ENCODE results near the gene TIMM50.

The TIMM50 gene

DNA sequence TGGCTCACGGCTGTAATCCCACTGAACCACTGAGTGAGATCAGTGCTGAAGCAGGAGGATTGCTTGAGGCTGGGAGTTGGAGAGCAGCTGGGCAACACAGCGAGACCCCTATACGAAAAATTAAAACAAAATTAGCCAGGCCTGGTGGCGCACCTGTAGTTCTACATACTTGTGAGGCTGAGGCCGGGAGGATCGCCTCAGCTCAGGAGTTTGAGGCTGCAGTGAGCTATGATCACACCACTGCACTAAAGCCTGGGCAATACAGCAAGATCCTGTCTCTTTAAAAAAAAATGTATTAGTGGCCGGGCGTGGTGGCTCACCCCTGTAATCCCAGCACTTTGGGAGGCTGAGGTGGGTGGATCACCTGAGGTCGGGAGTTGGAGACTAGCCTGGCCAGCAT is 28.0 kb downstream of the TIMM50 start:
- no peak for DNase-seq (ENCODE audit: extremely low read depth, low read depth)
- H3K4me3 ChIP-seq (replicated peaks; ENCODE audit: low read depth, low read length) = no peak overlapping the region
- TF ChIP-seq, protein P1, sequence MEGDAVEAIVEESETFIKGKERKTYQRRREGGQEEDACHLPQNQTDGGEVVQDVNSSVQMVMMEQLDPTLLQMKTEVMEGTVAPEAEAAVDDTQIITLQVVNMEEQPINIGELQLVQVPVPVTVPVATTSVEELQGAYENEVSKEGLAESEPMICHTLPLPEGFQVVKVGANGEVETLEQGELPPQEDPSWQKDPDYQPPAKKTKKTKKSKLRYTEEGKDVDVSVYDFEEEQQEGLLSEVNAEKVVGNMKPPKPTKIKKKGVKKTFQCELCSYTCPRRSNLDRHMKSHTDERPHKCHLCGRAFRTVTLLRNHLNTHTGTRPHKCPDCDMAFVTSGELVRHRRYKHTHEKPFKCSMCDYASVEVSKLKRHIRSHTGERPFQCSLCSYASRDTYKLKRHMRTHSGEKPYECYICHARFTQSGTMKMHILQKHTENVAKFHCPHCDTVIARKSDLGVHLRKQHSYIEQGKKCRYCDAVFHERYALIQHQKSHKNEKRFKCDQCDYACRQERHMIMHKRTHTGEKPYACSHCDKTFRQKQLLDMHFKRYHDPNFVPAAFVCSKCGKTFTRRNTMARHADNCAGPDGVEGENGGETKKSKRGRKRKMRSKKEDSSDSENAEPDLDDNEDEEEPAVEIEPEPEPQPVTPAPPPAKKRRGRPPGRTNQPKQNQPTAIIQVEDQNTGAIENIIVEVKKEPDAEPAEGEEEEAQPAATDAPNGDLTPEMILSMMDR (IDR thresholded peaks at IDR 0.05; ENCODE audit: low read depth, low read length, missing control alignments) = no peak

DNA sequence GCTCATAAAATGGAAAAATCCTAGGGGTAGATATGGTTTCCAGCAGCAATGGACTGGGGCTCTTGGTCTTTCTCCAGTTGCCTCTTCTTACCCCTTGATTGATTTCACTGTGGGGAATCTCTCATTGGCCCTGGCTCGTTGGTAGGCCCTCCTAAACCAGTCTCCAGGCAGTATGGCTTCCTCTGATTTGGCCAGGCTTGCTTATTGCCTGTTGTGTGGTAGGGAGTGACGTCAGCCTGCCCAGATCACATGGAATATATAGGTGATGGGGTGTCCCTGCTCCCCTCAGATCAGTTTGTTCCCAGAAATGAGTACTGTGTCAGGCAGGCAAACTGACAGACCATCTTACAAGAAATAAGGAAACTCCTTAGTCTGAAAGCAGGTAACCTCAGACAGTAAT is 28.6 kb downstream of the TIMM50 start:
- TF ChIP-seq, protein P1 (IDR thresholded peaks at IDR 0.05; ENCODE audit: low read depth, low read length, missing control alignments) = no peak
- DNase-seq (ENCODE audit: extremely low read depth, low read depth) = no peak
- H3K4me3 ChIP-seq (replicated peaks; ENCODE audit: low read depth, low read length) = no peak overlapping the region

DNA sequence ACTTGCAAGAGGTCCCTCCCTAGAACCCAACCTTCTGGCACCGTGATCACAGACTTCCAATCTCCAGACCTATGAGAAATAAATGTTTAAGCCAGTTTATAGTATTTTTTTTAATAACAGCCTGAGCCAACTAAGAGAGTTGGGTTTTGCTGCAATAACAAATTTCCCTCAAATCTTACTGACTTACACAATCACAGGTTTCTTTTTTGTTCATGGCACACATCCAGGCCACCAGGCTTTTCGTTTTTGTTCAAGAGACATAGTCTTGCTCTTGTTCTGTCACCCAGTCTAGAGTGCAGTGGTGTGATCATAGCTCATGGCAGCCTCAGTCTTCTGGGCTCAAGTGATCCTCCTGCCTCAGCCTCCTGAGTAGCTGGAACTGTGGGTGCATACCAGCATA is 32.4 kb downstream of the TIMM50 start:
- DNase-seq (ENCODE audit: extremely low read depth, low read depth) = no peak
- TF ChIP-seq, protein P1 (IDR thresholded peaks at IDR 0.05; ENCODE audit: low read depth, low read length, missing control alignments) = no peak
- H3K4me3 ChIP-seq (replicated peaks; ENCODE audit: low read depth, low read length) = no peak overlapping the region

DNA sequence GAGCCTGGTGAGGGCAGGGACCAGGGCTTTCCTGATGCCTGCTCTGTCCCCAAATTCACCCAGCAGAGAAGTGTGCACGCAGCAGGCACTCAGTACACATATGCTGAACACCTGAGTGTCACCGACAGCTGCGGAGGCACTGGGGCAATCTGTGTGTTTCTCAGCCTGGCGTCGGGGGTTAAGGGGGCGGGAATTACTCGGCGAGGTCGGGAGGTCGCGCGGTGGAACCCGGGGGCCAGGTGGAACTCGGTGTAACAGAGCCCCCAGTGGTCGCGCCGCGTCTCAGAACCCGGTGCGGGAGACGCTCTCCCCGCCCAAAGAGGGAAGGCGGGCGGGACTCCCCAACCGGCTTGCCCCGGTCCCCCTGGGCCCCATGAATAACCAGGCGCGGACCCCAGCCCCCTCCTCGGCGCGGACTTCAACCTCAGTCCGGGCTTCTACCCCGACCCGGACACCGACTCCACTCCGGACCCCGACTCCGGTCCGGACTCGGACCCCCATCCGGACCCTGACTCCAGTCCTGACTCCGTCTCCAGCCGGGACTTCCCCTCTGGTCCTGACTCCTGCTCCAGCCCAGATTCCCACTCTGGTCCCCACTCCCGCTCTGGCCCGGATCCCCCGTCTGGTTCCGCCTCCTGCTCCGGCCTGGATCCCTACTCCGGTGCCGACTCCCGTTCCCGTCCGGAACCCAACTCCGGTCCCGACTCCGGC is 34.4 kb downstream of the TIMM50 start, which contains the start of gene SELENOV:
Gene SELENOV (plus strand): TSS at position 300 of the 711 bp plus-strand sequence. CDS start 74 bp downstream, at position 374.
- H3K4me3 ChIP-seq (replicated peaks; ENCODE audit: low read depth, low read length) = no peak within 1 kb of the TSS
- TF ChIP-seq, protein P1 (IDR thresholded peaks at IDR 0.05; ENCODE audit: low read depth, low read length, missing control alignments) = no peak
- DNase-seq (ENCODE audit: extremely low read depth, low read depth) = no peak

DNA sequence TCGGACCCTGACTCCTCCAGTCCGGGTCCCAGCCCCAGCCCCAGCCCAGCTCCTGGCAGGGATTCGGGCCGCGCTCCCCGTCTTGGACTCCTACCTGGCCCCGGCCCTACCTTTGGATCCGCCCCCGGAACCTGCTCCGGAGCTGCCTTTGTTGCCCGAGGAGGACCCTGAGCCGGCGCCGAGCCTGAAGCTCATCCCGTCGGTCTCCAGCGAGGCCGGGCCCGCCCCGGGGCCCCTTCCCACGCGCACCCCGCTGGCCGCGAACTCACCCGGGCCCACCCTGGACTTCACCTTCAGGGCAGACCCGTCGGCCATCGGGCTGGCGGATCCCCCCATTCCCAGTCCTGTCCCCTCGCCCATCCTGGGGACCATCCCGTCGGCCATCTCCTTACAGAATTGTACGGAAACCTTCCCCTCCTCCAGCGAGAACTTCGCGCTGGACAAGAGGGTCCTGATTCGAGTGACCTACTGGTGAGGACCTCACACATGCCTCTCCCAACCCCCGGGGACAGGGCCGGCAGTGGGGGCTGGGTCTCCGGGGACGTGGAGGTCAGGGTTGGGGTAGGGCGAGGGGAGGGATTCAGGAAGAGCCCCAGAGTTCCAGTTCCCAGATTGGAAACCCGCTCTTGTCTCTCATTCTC is 35.0 kb downstream of the TIMM50 start:
- DNase-seq (ENCODE audit: extremely low read depth, low read depth) = no peak
- TF ChIP-seq, protein P1 (IDR thresholded peaks at IDR 0.05; ENCODE audit: low read depth, low read length, missing control alignments) = no peak
- H3K4me3 ChIP-seq (replicated peaks; ENCODE audit: low read depth, low read length) = no peak overlapping the region

DNA sequence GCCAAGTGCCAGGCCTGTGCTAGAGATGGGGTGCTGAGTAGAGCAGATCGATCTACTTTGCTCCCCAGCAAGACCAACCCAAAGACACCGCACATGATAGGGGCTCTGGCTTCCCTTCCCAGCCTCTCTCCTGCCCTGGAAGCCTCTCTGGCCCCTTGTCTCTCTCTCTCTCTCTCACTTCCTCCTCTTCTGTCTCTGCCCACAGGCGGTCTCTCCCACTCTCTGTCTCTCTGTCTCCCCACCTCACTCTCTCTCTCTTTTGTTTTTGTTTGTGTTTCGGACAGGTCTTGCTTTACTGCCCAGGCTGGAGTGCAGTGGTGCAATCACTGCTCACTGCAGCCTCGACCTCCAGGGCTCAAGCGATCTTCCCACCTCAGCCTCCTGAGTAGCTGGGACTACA is 35.6 kb downstream of the TIMM50 start:
- H3K4me3 ChIP-seq (replicated peaks; ENCODE audit: low read depth, low read length) = no peak overlapping the region
- no peak for DNase-seq (ENCODE audit: extremely low read depth, low read depth)
- TF ChIP-seq, protein P1 (IDR thresholded peaks at IDR 0.05; ENCODE audit: low read depth, low read length, missing control alignments) = no peak
